ENCODE measurements around the gene OR52N5. TPM values are rescaled to one million over a fixed set of nuclear protein-coding genes. Genes with fewer than 3 reads are reported as not detected.
A peak's percentile ranks its signal among the peaks of the same experiment; 100 is the strongest.

OR52N5 gene
- not detected for total RNA-seq
- long read RNA-seq: 0 reads

- DNase-seq (ENCODE audit: missing footprints) (no peak), ATAC-seq (no peak)
- intact Hi-C loops (cut with DNase I): no loop called here
These were observed at the start of gene OR52N5 for GRCh38 chr11:5783255-5783654. Gene OR52N5, minus strand, starts transcription at chr11:5783355. Its CDS starts 4,721 bp downstream, at chr11:5778634.

- DNase-seq (ENCODE audit: missing footprints) (no peak), ATAC-seq (no peak)
- intact Hi-C loops (cut with DNase I): no loop called here
These were observed 48.2 kb upstream of the OR52N5 start for GRCh38 chr11:5831196-5831829.

- intact Hi-C loops (cut with DNase I): no loop called here
- DNase-seq (ENCODE audit: missing footprints) (no peak), ATAC-seq (no peak)
These were observed 35.2 kb upstream of the OR52N5 start for GRCh38 chr11:5818245-5818886.

- no peak for DNase-seq (ENCODE audit: missing footprints)
- intact Hi-C loops (cut with DNase I): no loop called here
- ATAC-seq: no peak
These were observed 32.4 kb upstream of the OR52N5 start for GRCh38 chr11:5815534-5815933.

GRCh38 chr11:5809905-5810795, 27.0 kb upstream of the OR52N5 start:
- DNase-seq (ENCODE audit: missing footprints) (no peak), ATAC-seq (no peak)
- intact Hi-C loops (cut with DNase I): loop anchor here (2.0 to 10.0 kb wide), 4 partner anchors 125 to 688 kb away; partner anchors contain the start of genes TRIM5 and TRIM6

- ATAC-seq (no peak), DNase-seq (ENCODE audit: missing footprints) (no peak)
- intact Hi-C loops (cut with DNase I): loop anchor here (2.0 to 10.0 kb wide), 4 partner anchors 124 to 687 kb away; partner anchors contain the start of genes TRIM5 and TRIM6
These were observed 26.0 kb upstream of the OR52N5 start for GRCh38 chr11:5809122-5809519.

- DNase-seq (ENCODE audit: missing footprints): peak; percentile 76
- intact Hi-C loops (cut with DNase I): loop anchor here (2.0 to 10.0 kb wide), 4 partner anchors 124 to 686 kb away; partner anchors contain the start of genes TRIM5 and TRIM6
- peak; percentile 92 for ATAC-seq
These were observed 25.5 kb upstream of the OR52N5 start, which contains the start of gene OR52N2 for GRCh38 chr11:5808500-5809121. Gene OR52N2, plus strand, starts transcription at chr11:5808924. Its CDS starts 11,412 bp downstream, at chr11:5820336.

GRCh38 chr11:5807580-5807979, 24.4 kb upstream of the OR52N5 start:
- intact Hi-C loops (cut with DNase I): loop anchor here (5.0 to 10.0 kb wide), 2 partner anchors 213 to 685 kb away; partner anchors contain the start of gene TRIM6
- ATAC-seq (no peak), DNase-seq (ENCODE audit: missing footprints) (no peak)

- ATAC-seq: no peak
- no peak for DNase-seq (ENCODE audit: missing footprints)
- intact Hi-C loops (cut with DNase I): loop anchor here (10.0 kb wide), 1 partner anchor 209 kb away; the partner anchor contains the start of gene TRIM6
These were observed 20.8 kb upstream of the OR52N5 start for GRCh38 chr11:5803982-5804381.

GRCh38 chr11:5796541-5796940, 13.4 kb upstream of the OR52N5 start:
- no peak for DNase-seq (ENCODE audit: missing footprints)
- intact Hi-C loops (cut with DNase I): no loop called here

GRCh38 chr11:5791165-5791564, 8.0 kb upstream of the OR52N5 start, which contains the start of gene OR52N1:
Gene OR52N1, minus strand, starts transcription at chr11:5791265. Its CDS starts 2,449 bp downstream, at chr11:5788816.
- no peak for DNase-seq (ENCODE audit: missing footprints)
- no peak for ATAC-seq
- intact Hi-C loops (cut with DNase I): no loop called here

More at GRCh38 chr11:5796541-5796940, 13.4 kb upstream of the OR52N5 start:
- ATAC-seq: no peak

- intact Hi-C loops (cut with DNase I): no loop called here
- ATAC-seq (no peak), DNase-seq (ENCODE audit: missing footprints) (no peak)
These were observed 16.1 kb downstream of the OR52N5 start for GRCh38 chr11:5767056-5767455.

GRCh38 chr11:5753943-5754342, 29.2 kb downstream of the OR52N5 start, which contains the start of gene OR52N4:
Gene OR52N4, plus strand, starts transcription at chr11:5754243. Its CDS starts 498 bp downstream, at chr11:5754741.
- no peak for ATAC-seq
- intact Hi-C loops (cut with DNase I): no loop called here
- no peak for DNase-seq (ENCODE audit: missing footprints)

- ATAC-seq (no peak), DNase-seq (ENCODE audit: missing footprints) (no peak)
- intact Hi-C loops (cut with DNase I): no loop called here
These were observed 33.3 kb downstream of the OR52N5 start for GRCh38 chr11:5749836-5750235.

- no peak for ATAC-seq
- intact Hi-C loops (cut with DNase I): no loop called here
- no peak for DNase-seq (ENCODE audit: missing footprints)
These were observed 36.5 kb downstream of the OR52N5 start for GRCh38 chr11:5746614-5747013.

GRCh38 chr11:5738431-5738830, 44.7 kb downstream of the OR52N5 start:
- DNase-seq (ENCODE audit: missing footprints) (no peak), ATAC-seq (no peak)
- intact Hi-C loops (cut with DNase I): no loop called here

- intact Hi-C loops (cut with DNase I): no loop called here
- DNase-seq (ENCODE audit: missing footprints): no peak
- ATAC-seq: no peak
These were observed 45.3 kb downstream of the OR52N5 start for GRCh38 chr11:5737670-5738392.

GRCh38 chr11:5737091-5737490, 46.1 kb downstream of the OR52N5 start:
- intact Hi-C loops (cut with DNase I): no loop called here
- no peak for DNase-seq (ENCODE audit: missing footprints)
- ATAC-seq: no peak

Measured in Right ventricle myocardium inferior (tissue), 1 donor.